ENCODE results near the gene ADRA2C. TPM values are rescaled to one million over a fixed set of nuclear protein-coding genes. Genes with fewer than 3 reads are reported as not detected.

Gene ADRA2C
- total RNA-seq, 3 donors from 2014 or later = 1.6 to 6.9 (median 3.5) TPM

DNA sequence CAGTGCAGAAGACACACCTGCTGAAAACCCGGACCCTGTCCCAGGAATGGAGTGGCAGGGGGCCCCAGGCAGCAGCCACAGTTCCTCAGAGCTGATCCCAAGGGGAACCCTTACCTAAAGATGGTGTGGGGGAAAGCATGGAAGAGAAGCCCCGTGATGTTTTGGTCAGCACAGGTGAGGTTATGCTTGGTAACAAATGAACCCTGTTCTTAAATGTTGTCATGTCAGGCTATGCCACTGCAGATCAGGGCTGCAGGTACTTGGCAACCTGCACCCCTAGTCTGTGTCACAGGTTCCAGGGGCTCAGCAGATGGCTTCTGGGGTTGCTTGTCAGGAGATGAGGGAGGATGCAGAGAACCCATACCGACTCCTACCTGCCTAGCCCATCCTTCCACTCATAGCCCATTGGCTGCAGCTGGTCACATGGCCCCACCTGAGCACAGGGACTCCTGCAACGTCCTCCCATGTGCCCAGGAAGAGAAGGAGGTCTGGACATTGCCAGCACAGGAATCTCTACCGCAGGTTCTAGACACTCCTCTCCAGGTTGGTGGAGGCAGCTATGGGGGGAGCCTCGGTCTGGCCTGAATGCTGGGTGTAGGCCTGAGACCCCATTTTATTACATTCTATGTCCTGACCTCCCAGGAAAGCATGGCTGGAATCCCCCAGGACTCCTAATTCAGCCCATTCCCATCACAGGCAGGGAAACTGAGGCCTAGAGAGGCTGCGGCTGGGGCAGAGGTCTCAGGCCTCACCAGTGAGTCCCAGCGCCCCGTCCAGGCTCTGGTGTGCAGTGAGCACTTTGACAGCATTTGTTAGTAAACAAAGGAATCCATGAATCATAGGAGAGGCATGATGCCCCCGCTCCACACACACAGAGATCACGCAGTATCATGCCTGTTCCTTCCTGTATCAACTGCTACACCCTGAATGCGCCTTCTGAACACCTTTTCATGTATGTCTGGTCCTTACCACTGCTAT is 51.1 kb downstream of the ADRA2C start:
- no peaks in the 10 kb centered on the region for H3K4me1 ChIP-seq
- H3K4me3 ChIP-seq = no peak overlapping the region
- intact Hi-C loops (cut with DNase I; ENCODE audit: low total_unique reads) = no loop called here
- no peak overlapping the region for H3K27ac ChIP-seq
- H3K36me3 ChIP-seq = no peaks in the 10 kb centered on the region
- TF ChIP-seq, protein P1, sequence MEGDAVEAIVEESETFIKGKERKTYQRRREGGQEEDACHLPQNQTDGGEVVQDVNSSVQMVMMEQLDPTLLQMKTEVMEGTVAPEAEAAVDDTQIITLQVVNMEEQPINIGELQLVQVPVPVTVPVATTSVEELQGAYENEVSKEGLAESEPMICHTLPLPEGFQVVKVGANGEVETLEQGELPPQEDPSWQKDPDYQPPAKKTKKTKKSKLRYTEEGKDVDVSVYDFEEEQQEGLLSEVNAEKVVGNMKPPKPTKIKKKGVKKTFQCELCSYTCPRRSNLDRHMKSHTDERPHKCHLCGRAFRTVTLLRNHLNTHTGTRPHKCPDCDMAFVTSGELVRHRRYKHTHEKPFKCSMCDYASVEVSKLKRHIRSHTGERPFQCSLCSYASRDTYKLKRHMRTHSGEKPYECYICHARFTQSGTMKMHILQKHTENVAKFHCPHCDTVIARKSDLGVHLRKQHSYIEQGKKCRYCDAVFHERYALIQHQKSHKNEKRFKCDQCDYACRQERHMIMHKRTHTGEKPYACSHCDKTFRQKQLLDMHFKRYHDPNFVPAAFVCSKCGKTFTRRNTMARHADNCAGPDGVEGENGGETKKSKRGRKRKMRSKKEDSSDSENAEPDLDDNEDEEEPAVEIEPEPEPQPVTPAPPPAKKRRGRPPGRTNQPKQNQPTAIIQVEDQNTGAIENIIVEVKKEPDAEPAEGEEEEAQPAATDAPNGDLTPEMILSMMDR (IDR thresholded peaks at IDR 0.05) = no peak
- TF ChIP-seq POLR2A (IDR thresholded peaks at IDR 0.05) (no peak), POLR2AphosphoS5 (IDR thresholded peaks at IDR 0.05) (no peak)
- peaks cover 0 to 23% of the 10 kb centered on the region in 2 donors for H3K27me3 ChIP-seq
- no peak for DNase-seq (ENCODE audit: low spot score in 2 of 2)
- no peaks in the 10 kb centered on the region for H3K9me3 ChIP-seq

Other genes starting within 250 kb of the ADRA2C start
- gene LRPAP1, start 234.0 kb upstream of the ADRA2C start, total RNA-seq = 100 to 1,000 TPM; 104 to 204 (median 111) TPM